ENCODE data around the gene PROCA1. TPM values are rescaled to one million over a fixed set of nuclear protein-coding genes. Genes with fewer than 3 reads are reported as not detected.

PROCA1 gene
- total and polyA plus RNA-seq, 2 of the 8 experiments (the other 6 are each of a cell fraction or from before 2014, with no cell fraction given) = 21.2 to 26.3 TPM

DNA sequence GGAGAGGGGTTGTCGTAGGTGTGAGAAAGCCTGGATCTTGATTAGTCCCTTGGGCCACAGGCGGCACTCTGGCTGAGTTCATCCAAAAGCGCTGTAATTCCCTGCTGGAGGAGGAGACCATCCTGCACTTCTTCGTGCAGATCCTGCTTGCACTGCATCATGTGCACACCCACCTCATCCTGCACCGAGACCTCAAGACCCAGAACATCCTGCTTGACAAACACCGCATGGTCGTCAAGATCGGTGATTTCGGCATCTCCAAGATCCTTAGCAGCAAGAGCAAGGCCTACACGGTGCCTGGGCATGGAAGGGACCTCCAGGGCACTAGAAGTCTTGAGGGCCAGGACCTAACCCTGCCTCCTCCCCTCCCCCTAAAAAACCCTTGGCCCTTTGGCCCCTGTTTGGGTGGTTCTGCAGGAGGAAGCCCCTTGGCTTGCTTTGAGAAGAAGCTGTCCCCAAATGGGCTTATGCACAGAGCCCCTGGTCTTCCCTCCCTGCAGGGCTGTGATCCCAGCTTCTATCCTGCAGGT lies 23.1 kb upstream of the PROCA1 start (continued):
- TF ChIP-seq CEBPB (IDR thresholded peaks at IDR 0.05; ENCODE audit: low read depth, low read length) = no peak
- no peak for TF ChIP-seq SIX5 (IDR thresholded peaks at IDR 0.05; ENCODE audit: low read depth, low read length)
- TF ChIP-seq TEAD4 (IDR thresholded peaks at IDR 0.05; ENCODE audit: low read depth, low read length) = no peak
